HG02981 (cell line): ENCODE data around the gene PCDH8.

Experiments used
- ATAC-seq: cut with Tn5 transposase; IDR thresholded peaks from one replicate; pipeline ENCODE4 v1.9.1; 2021; ENCODE audit warnings: mild to moderate bottlenecking, moderate library complexity; ENCODE audit not compliant: unreplicated experiment

Gene PCDH8

GRCh38 chr13:52815330-52815729, 33.1 kb downstream of the PCDH8 start:
- ATAC-seq, result no peak

GRCh38 chr13:52812941-52813340, 35.5 kb downstream of the PCDH8 start:
- no peak for ATAC-seq

- no peak for ATAC-seq
Observed at GRCh38 chr13:52811841-52812240, 36.6 kb downstream of the PCDH8 start.

GRCh38 chr13:52810526-52810925, 37.9 kb downstream of the PCDH8 start:
- no peak for ATAC-seq

- no peak for ATAC-seq
Observed at GRCh38 chr13:52810011-52810410, 38.4 kb downstream of the PCDH8 start.

- peak; percentile 70 for ATAC-seq
Observed at GRCh38 chr13:52809310-52809769, 39.1 kb downstream of the PCDH8 start.

GRCh38 chr13:52808842-52809219, 39.6 kb downstream of the PCDH8 start:
- no peak for ATAC-seq

GRCh38 chr13:52806029-52806428, 42.4 kb downstream of the PCDH8 start:
- ATAC-seq, result no peak

GRCh38 chr13:52804202-52804641, 44.2 kb downstream of the PCDH8 start:
- no peak for ATAC-seq

GRCh38 chr13:52800856-52801255, 47.6 kb downstream of the PCDH8 start:
- ATAC-seq, result no peak

- ATAC-seq, result no peak
Observed at GRCh38 chr13:52798770-52799430, 49.5 kb downstream of the PCDH8 start.

- ATAC-seq, result no peak
Observed at GRCh38 chr13:52797176-52797575, 51.3 kb downstream of the PCDH8 start.

GRCh38 chr13:52794589-52794988, 53.9 kb downstream of the PCDH8 start:
- ATAC-seq, result no peak

GRCh38 chr13:52793515-52794061, 54.9 kb downstream of the PCDH8 start:
- ATAC-seq, result no peak
